Measurements from ENCODE around the gene C1orf21. TPM values are rescaled to one million over a fixed set of nuclear protein-coding genes. Genes with fewer than 3 reads are reported as not detected.
"Not testable (repeated sequence)": the region's sequence is repeated elsewhere in the genome, so short reads cannot be mapped to it uniquely, and the experiment has no call there.

The C1orf21 gene, protein sequence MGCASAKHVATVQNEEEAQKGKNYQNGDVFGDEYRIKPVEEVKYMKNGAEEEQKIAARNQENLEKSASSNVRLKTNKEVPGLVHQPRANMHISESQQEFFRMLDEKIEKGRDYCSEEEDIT
- total RNA-seq (2021; ENCODE audit: unreplicated experiment) (0.15 TPM), Bru-seq, nascent RNA (percentile 16 among the genes with signal in this experiment), BruChase-seq, experiment 1, labeled RNA remaining after a 2-hour chase (percentile 10 among the genes with signal in this experiment), BruChase-seq, experiment 2, labeled RNA remaining after a 6-hour chase (percentile 9 among the genes with signal in this experiment)
- polyA plus RNA-seq (2012; ENCODE audit: insufficient read length) = 0.10 TPM
- long read RNA-seq = 0 reads

DNA sequence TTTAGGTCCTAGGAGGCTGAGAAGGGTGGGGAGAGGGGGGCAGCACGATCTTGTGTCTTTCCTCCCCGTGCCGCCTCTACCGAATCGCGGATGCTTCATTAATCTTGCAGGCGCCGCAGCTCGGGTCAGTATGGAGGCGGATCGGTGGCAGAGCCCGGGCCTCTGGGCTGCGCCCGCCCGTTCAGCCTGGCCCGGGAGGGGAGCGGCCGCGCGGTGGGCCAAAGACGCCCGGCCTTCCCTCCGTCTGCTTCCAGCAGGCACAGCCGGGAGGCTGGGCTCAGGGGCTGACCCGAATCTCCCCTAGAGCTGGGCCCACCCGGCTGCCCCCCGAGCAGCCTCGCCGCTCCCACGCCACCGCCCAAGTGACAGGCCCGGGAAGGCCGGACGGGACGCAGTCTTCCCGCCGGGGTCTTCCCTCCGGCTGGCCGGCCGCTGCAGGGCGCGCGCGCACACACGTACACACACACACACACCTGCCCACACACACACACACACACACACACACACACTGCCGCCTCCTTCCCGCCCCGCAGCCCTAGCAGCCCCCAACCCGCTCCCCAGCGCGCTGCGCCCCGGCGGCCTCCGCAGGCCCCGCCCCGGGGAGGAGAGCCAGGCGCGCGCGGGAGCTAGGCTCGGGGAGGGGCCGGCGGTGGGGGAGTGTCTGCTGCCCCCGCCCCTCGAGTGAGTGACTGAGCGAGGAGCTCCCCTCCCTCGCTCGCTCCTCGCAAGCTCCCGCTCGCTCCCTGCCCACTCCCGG lies at the start of gene C1orf21:
Gene C1orf21 (plus strand): TSS at position 718 of the 757 bp plus-strand sequence. CDS start 90,481 bp downstream, outside the sequence.
- Histone ChIP-seq H3K27me3 (ENCODE audit: control insufficient read depth, insufficient read depth, low read length) (peaks cover 32% of the 10 kb centered on the region), H3K4me1 (ENCODE audit: control insufficient read depth, insufficient read depth, low read length) (no peaks in the 10 kb centered on the region), H3K9me3 (ENCODE audit: control insufficient read depth, insufficient read depth, low read depth, low read length) (no peaks in the 10 kb centered on the region), H3K27ac (ENCODE audit: low read length) (no peak within 1 kb of the TSS), H3K4me3 (ENCODE audit: low read depth in 2 of 2, low read length in 2 of 2) (peak within 1 kb of the TSS; percentile 57 to 59), H3K36me3 (ENCODE audit: control insufficient read depth, insufficient read depth, low read length) (no peaks in the 10 kb centered on the region)
- DNase-seq (ENCODE audit: low read depth, low spot score) (no peak), ATAC-seq (peak; percentile 94)
- no peak for TF ChIP-seq POLR2AphosphoS5 (IDR thresholded peaks at IDR 0.05; ENCODE audit: low read depth, low read length)
- TF ChIP-seq, protein P1, sequence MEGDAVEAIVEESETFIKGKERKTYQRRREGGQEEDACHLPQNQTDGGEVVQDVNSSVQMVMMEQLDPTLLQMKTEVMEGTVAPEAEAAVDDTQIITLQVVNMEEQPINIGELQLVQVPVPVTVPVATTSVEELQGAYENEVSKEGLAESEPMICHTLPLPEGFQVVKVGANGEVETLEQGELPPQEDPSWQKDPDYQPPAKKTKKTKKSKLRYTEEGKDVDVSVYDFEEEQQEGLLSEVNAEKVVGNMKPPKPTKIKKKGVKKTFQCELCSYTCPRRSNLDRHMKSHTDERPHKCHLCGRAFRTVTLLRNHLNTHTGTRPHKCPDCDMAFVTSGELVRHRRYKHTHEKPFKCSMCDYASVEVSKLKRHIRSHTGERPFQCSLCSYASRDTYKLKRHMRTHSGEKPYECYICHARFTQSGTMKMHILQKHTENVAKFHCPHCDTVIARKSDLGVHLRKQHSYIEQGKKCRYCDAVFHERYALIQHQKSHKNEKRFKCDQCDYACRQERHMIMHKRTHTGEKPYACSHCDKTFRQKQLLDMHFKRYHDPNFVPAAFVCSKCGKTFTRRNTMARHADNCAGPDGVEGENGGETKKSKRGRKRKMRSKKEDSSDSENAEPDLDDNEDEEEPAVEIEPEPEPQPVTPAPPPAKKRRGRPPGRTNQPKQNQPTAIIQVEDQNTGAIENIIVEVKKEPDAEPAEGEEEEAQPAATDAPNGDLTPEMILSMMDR (IDR thresholded peaks at IDR 0.05) = no peak
- no TSS peak for BruUV-seq (replicated peaks)
- in situ Hi-C loops (cut with HindIII; ENCODE audit: low pct_unique_long_range_greater_than_20kb, low sequenced_read_pairs) = no loop called here
- ChIA-PET CTCF (interaction anchor here (0.6 kb wide), 1 partner anchor 596 kb away, joined by 4 read pairs; no protein-coding TSS in a partner anchor), POLR2A (interaction anchor here (0.6 to 0.7 kb wide), 3 partner anchors 13 to 940 kb away, joined by 4 to 10 read pairs (median 6); no protein-coding TSS in a partner anchor)
- intact Hi-C loops (cut with micrococcal nuclease; ENCODE audit: unreplicated experiment) = no loop called here

DNA sequence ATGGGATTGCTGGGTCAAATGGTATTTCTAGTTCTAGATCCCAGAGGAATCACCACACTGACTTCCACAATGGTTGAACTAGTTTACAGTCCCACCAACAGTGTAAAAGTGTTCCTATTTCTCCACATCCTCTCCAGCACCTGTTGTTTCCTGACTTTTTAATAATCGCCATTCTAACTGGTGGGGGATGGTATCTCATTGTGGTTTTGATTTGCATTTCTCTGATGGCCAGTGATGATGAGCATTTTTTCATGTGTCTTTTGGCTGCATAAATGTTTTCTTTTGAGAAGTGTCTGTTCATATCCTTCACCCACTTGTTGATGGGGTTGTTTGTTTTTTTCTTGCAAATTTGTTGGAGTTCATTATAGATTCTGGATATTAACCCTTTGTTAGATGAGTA lies 49.0 kb upstream of the C1orf21 start:
- H3K4me3 ChIP-seq (ENCODE audit: low read depth in 2 of 2, low read length in 2 of 2); in situ Hi-C loops (cut with HindIII; ENCODE audit: low pct_unique_long_range_greater_than_20kb, low sequenced_read_pairs); ATAC-seq; H3K9me3 ChIP-seq (ENCODE audit: control insufficient read depth, insufficient read depth, low read depth, low read length); H3K4me1 ChIP-seq (ENCODE audit: control insufficient read depth, insufficient read depth, low read length); POLR2A ChIA-PET; intact Hi-C loops (cut with micrococcal nuclease; ENCODE audit: unreplicated experiment); CTCF ChIA-PET; DNase-seq (ENCODE audit: low read depth, low spot score); H3K36me3 ChIP-seq (ENCODE audit: control insufficient read depth, insufficient read depth, low read length); BruUV-seq (replicated peaks); H3K27me3 ChIP-seq (ENCODE audit: control insufficient read depth, insufficient read depth, low read length); H3K27ac ChIP-seq (ENCODE audit: low read length): not testable (repeated sequence)

DNA sequence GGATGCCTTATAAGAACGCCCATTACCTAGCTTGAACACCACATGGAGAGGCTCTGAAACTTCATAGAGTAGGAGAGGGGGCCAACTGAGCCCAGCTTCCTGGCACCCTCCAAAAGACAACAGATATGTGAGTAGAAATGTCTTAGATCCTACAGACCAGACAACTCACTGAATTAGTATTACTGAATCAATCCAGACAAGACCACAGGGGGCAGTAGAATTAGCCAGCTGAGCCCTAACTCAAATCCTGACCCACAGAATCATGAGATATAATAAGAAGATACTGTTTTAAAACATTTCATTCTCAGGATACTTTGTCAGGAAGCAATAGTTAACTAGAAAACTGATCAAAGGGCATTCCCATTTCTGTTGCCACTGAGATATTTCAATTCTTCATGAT lies 45.8 kb upstream of the C1orf21 start:
- in situ Hi-C loops (cut with HindIII; ENCODE audit: low pct_unique_long_range_greater_than_20kb, low sequenced_read_pairs) = no loop called here
- POLR2A ChIA-PET = interaction anchor here (0.6 kb wide), 1 partner anchor 535 kb away, joined by 4 read pairs; no protein-coding TSS in a partner anchor
- TF ChIP-seq, protein P2, sequence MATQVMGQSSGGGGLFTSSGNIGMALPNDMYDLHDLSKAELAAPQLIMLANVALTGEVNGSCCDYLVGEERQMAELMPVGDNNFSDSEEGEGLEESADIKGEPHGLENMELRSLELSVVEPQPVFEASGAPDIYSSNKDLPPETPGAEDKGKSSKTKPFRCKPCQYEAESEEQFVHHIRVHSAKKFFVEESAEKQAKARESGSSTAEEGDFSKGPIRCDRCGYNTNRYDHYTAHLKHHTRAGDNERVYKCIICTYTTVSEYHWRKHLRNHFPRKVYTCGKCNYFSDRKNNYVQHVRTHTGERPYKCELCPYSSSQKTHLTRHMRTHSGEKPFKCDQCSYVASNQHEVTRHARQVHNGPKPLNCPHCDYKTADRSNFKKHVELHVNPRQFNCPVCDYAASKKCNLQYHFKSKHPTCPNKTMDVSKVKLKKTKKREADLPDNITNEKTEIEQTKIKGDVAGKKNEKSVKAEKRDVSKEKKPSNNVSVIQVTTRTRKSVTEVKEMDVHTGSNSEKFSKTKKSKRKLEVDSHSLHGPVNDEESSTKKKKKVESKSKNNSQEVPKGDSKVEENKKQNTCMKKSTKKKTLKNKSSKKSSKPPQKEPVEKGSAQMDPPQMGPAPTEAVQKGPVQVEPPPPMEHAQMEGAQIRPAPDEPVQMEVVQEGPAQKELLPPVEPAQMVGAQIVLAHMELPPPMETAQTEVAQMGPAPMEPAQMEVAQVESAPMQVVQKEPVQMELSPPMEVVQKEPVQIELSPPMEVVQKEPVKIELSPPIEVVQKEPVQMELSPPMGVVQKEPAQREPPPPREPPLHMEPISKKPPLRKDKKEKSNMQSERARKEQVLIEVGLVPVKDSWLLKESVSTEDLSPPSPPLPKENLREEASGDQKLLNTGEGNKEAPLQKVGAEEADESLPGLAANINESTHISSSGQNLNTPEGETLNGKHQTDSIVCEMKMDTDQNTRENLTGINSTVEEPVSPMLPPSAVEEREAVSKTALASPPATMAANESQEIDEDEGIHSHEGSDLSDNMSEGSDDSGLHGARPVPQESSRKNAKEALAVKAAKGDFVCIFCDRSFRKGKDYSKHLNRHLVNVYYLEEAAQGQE (IDR thresholded peaks at IDR 0.05; ENCODE audit: insufficient read depth in 1 of 2, low read depth in 2 of 2, low read length in 1 of 2) = no peak
- TF ChIP-seq, protein P1 (IDR thresholded peaks at IDR 0.05) = peak; percentile 8; the same call in 1 of the 2 replicates

More for the DNA sequence above, 45.8 kb upstream of the C1orf21 start:
- Histone ChIP-seq H3K4me1 (ENCODE audit: control insufficient read depth, insufficient read depth, low read length) (no peaks in the 10 kb centered on the region), H3K27ac (ENCODE audit: low read length) (no peak overlapping the region), H3K4me3 (ENCODE audit: low read depth in 2 of 2, low read length in 2 of 2) (no peak overlapping the region), H3K27me3 (ENCODE audit: control insufficient read depth, insufficient read depth, low read length) (no peaks in the 10 kb centered on the region), H3K36me3 (ENCODE audit: control insufficient read depth, insufficient read depth, low read length) (no peaks in the 10 kb centered on the region), H3K9me3 (ENCODE audit: control insufficient read depth, insufficient read depth, low read depth, low read length) (no peaks in the 10 kb centered on the region)
- no TSS peak for BruUV-seq (replicated peaks)
- intact Hi-C loops (cut with micrococcal nuclease; ENCODE audit: unreplicated experiment) = no loop called here
- CTCF ChIA-PET = no interaction called here
- DNase-seq (ENCODE audit: low read depth, low spot score) (no peak), ATAC-seq (no peak)

All from Panc1 (cell line).